Measurements from ENCODE around the gene C1QTNF6.
"Not testable (repeated sequence)": the region's sequence is repeated elsewhere in the genome, so short reads cannot be mapped to it uniquely, and the experiment has no call there.

Gene C1QTNF6

DNA sequence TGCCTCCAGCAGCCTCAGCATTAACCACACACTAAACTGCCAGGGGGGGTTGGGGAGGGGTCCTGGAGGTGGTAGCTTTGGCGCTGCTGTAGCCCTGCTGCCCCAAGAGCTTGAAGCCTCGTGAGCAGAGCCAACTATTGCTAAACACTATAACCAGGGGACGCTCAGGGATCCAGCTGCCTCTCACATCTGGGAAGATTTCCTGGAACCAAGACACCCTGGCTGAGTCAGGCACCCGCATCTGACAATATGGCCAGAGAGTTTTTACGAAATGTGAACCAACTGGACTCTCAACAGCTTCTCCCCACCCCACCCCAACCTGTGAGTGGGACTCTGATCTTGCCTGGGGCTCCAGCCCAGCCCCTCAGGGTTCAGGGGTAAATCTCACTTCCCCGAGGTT, 14.3 kb downstream of the C1QTNF6 start:
- DNase-seq: no peak

DNA sequence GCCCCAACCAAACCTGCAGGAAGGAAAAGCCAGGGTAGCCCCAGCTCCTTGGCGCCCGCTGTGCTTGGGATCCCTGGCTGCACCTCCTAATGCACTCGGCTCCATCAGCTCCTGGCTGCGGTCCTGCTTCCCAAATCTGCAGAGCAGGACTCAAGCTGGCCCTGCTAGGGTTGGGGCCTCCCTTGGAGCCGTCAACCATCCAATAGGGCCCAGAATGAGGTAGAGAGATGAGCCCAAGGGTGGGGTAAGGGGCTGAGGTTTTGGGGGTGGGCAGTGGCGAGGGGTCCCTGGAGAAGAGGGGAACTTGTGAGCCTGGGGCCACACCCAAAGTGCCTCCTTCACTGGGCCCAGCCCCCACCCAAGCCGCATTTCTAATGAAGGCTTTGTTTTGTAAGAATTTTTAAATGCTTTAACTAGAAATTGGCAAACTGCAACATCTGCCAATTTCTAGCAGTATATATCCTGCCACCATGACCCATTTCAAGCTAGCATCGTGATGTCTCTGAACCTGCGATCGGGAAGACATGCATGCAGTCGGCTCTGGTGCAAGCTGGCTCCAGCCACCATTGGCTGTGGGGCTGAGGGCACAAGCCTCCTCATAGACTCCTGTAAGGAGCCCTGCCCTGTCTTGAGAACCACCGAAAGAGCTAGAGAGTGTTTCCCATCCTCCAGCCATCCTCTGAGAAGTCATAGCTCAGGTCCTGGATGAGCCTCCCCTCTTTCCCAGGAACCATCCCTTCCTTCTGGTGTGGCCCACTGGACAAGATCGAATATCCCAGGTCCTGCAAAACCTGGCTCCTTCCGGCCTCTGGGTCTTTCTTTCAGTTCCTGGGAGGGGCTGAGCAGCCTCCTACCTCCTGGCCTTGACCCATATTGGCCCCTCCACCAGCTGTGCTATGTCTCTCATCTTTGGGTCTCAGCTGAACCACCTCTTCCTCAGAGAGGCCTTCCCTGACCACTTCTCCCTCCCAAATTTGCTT, 15.5 kb downstream of the C1QTNF6 start:
- TF ChIP-seq, protein P1, sequence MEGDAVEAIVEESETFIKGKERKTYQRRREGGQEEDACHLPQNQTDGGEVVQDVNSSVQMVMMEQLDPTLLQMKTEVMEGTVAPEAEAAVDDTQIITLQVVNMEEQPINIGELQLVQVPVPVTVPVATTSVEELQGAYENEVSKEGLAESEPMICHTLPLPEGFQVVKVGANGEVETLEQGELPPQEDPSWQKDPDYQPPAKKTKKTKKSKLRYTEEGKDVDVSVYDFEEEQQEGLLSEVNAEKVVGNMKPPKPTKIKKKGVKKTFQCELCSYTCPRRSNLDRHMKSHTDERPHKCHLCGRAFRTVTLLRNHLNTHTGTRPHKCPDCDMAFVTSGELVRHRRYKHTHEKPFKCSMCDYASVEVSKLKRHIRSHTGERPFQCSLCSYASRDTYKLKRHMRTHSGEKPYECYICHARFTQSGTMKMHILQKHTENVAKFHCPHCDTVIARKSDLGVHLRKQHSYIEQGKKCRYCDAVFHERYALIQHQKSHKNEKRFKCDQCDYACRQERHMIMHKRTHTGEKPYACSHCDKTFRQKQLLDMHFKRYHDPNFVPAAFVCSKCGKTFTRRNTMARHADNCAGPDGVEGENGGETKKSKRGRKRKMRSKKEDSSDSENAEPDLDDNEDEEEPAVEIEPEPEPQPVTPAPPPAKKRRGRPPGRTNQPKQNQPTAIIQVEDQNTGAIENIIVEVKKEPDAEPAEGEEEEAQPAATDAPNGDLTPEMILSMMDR (IDR thresholded peaks at IDR 0.05): no peak
- Mint-ChIP-seq H3K36me3 (ENCODE audit: low read depth) (no peaks in the 10 kb centered on the region), H3K27ac (peak overlapping the region; percentile 61), H3K27me3 (ENCODE audit: low read depth, poor library complexity) (peaks cover 26% of the 10 kb centered on the region), H3K4me1 (peaks cover 54% of the 10 kb centered on the region), H3K9me3 (no peaks in the 10 kb centered on the region), H3K4me3 (no peak overlapping the region)
- no peak for DNase-seq

More for the DNA sequence above, 14.3 kb downstream of the C1QTNF6 start:
- H3K4me3 Mint-ChIP-seq: no peak overlapping the region
- peaks cover 63% of the 10 kb centered on the region for H3K4me1 Mint-ChIP-seq
- H3K27ac Mint-ChIP-seq: no peak overlapping the region
- TF ChIP-seq, protein P1 (IDR thresholded peaks at IDR 0.05): no peak
- H3K9me3 Mint-ChIP-seq: no peaks in the 10 kb centered on the region
- H3K36me3 Mint-ChIP-seq (ENCODE audit: low read depth): no peaks in the 10 kb centered on the region
- H3K27me3 Mint-ChIP-seq (ENCODE audit: low read depth, poor library complexity): peaks cover 21% of the 10 kb centered on the region

DNA sequence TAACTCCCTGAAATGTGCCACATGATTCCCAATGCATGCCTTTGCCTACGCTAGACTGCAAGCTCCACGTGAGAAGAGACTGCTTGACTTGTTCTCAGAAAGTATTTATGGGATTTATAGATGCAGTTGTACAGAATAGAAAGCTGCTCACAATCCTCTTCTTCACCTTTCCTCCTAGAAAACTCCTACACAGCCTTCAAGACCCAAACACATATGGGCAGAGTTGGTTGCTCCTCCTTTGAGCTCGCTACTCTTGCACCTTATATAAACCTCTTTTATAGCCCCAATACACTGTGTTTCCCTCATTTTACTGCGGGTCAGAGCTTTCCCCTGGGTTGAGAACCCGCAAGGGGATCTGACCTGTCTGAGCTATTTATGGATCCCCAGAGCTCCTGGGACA, 16.4 kb downstream of the C1QTNF6 start:
- peaks cover 23% of the 10 kb centered on the region for H3K27me3 Mint-ChIP-seq (ENCODE audit: low read depth, poor library complexity)
- H3K27ac Mint-ChIP-seq: peak overlapping the region; percentile 74
- no peak for DNase-seq
- no peaks in the 10 kb centered on the region for H3K36me3 Mint-ChIP-seq (ENCODE audit: low read depth)
- no peaks in the 10 kb centered on the region for H3K9me3 Mint-ChIP-seq
- TF ChIP-seq, protein P1 (IDR thresholded peaks at IDR 0.05): no peak
- H3K4me3 Mint-ChIP-seq: no peak overlapping the region
- peaks cover 54% of the 10 kb centered on the region for H3K4me1 Mint-ChIP-seq

GRCh38 chr22:37170689-37171405, 17.2 kb downstream of the C1QTNF6 start:
- not testable (repeated sequence) for H3K36me3 Mint-ChIP-seq (ENCODE audit: low read depth); H3K9me3 Mint-ChIP-seq; H3K4me3 Mint-ChIP-seq; H3K27ac Mint-ChIP-seq; DNase-seq
- Mint-ChIP-seq H3K27me3 (ENCODE audit: low read depth, poor library complexity) (peaks cover 23% of the 10 kb centered on the region), H3K4me1 (peaks cover 51% of the 10 kb centered on the region)

- DNase-seq: no peak
- TF ChIP-seq, protein P1 (IDR thresholded peaks at IDR 0.05): no peak
- Mint-ChIP-seq H3K4me1 (peaks cover 43% of the 10 kb centered on the region), H3K36me3 (ENCODE audit: low read depth) (no peaks in the 10 kb centered on the region), H3K27me3 (ENCODE audit: low read depth, poor library complexity) (peaks cover 21% of the 10 kb centered on the region), H3K4me3 (no peak overlapping the region), H3K9me3 (no peaks in the 10 kb centered on the region), H3K27ac (no peak overlapping the region)
Observed at GRCh38 chr22:37169947-37170688, 17.9 kb downstream of the C1QTNF6 start.

DNA sequence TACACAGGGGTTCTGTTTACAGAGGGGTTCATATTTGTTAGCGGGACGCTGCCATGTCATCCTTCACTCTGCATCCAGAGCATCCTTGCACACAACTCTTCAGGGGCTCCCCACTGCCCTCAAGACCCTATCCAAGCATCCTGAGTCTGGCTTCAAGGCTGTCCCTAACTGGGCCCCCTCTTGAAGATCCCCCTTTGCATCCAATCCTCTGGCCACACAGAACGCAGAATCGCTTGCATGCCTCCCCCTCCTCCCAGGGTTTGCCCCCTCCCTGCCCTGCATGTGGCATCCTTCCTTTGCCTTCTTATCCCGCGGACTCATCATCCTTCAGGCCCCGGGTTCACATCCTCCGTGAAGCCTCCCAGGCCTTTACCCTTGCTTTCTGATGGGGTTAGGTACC, 18.6 kb downstream of the C1QTNF6 start:
- H3K36me3 Mint-ChIP-seq (ENCODE audit: low read depth): no peaks in the 10 kb centered on the region

More for the DNA sequence above, 18.6 kb downstream of the C1QTNF6 start:
- Mint-ChIP-seq H3K4me1 (peaks cover 42% of the 10 kb centered on the region), H3K27ac (no peak overlapping the region), H3K9me3 (no peaks in the 10 kb centered on the region), H3K27me3 (ENCODE audit: low read depth, poor library complexity) (peaks cover 20% of the 10 kb centered on the region), H3K4me3 (no peak overlapping the region)
- TF ChIP-seq, protein P1 (IDR thresholded peaks at IDR 0.05): no peak
- DNase-seq: no peak

All from nephron progenitor cell (in vitro differentiated cells).